ENCODE measurements around the gene ACTR5. TPM values are rescaled to one million over a fixed set of nuclear protein-coding genes. Genes with fewer than 3 reads are reported as not detected.

Gene ACTR5
- total and polyA plus RNA-seq, 2 of the 13 experiments (the other 11 are each of a cell fraction or from before 2014, with no cell fraction given) = 19.5 to 20.5 TPM

- TF ChIP-seq ZNF407 (CRISPR knock-in tag; IDR thresholded peaks at IDR 0.05; ENCODE audit: not compliant biosample characterization) (peak; percentile 66), ZFP36 (IDR thresholded peaks at IDR 0.05; ENCODE audit: borderline replicate concordance, low read depth, low read length, partially characterized antibody) (no peak), ZNF432 (CRISPR knock-in tag; IDR thresholded peaks at IDR 0.05; ENCODE audit: borderline replicate concordance) (no peak), ZNF276 (CRISPR knock-in tag; IDR thresholded peaks at IDR 0.05; ENCODE audit: low read depth) (no peak), HDAC2 (CRISPR knock-in tag; IDR thresholded peaks at IDR 0.05) (peak; percentile 39), ZNF891 (CRISPR knock-in tag; IDR thresholded peaks at IDR 0.05) (peak; percentile 19), HNF4A (CRISPR knock-in tag; IDR thresholded peaks at IDR 0.05) (no peak), TAF15 (IDR thresholded peaks at IDR 0.05; ENCODE audit: low read depth, low read length, poor library complexity, severe bottlenecking) (no peak), ZNF207 (IDR thresholded peaks at IDR 0.05; ENCODE audit: borderline replicate concordance) (no peak), HDAC6 (IDR thresholded peaks at IDR 0.05; ENCODE audit: low read depth, low read length) (no peak), NFATC3 (CRISPR knock-in tag; IDR thresholded peaks at IDR 0.05) (no peak), MTA1 (CRISPR knock-in tag; IDR thresholded peaks at IDR 0.05; ENCODE audit: borderline replicate concordance) (no peak), HOXA5 (CRISPR knock-in tag; IDR thresholded peaks at IDR 0.05) (peak; percentile 21; the same call in 1 of the 2 replicates), GATAD2A (CRISPR knock-in tag; IDR thresholded peaks at IDR 0.05) (no peak; the same call in none of the 2 replicates), MAFK (conservative IDR thresholded peaks at IDR 0.05 in 1 of 2, IDR thresholded peaks at IDR 0.05 in 1 of 2; ENCODE audit: low read length in 2 of 2) (no peak; a peak in 1 of 4 replicates), MTERF4 (CRISPR knock-in tag; IDR thresholded peaks at IDR 0.05) (no peak; the same call in 1 of the 2 replicates)
These were observed 17.1 kb upstream of the ACTR5 start (continued) for GRCh38 chr20:38730989-38731737.
